ENCODE results near the gene CCM2L.

Gene CCM2L

GRCh38 chr20:32007787-32008616, 2.2 kb upstream of the CCM2L start:
- Mint-ChIP-seq H3K36me3 (ENCODE audit: low read depth) (no peaks in the 10 kb centered on the region), H3K27me3 (ENCODE audit: low read depth, poor library complexity) (peaks cover 7% of the 10 kb centered on the region), H3K4me1 (peaks cover 38% of the 10 kb centered on the region), H3K9me3 (no peaks in the 10 kb centered on the region), H3K4me3 (no peak overlapping the region), H3K27ac (no peak overlapping the region)
- no peak for DNase-seq
- no peak for TF ChIP-seq CTCF (IDR thresholded peaks at IDR 0.05)

GRCh38 chr20:32009564-32009963, 674 bp upstream of the CCM2L start:
- Mint-ChIP-seq H3K4me1 (peaks cover 33% of the 10 kb centered on the region), H3K27me3 (ENCODE audit: low read depth, poor library complexity) (peaks cover 7% of the 10 kb centered on the region), H3K27ac (no peak overlapping the region), H3K4me3 (no peak overlapping the region), H3K9me3 (no peaks in the 10 kb centered on the region), H3K36me3 (ENCODE audit: low read depth) (no peaks in the 10 kb centered on the region)
- no peak for TF ChIP-seq CTCF (IDR thresholded peaks at IDR 0.05)
- DNase-seq = no peak

- no peak for TF ChIP-seq CTCF (IDR thresholded peaks at IDR 0.05)
- Mint-ChIP-seq H3K27ac (no peak overlapping the region), H3K4me3 (no peak overlapping the region), H3K36me3 (ENCODE audit: low read depth) (no peaks in the 10 kb centered on the region), H3K9me3 (no peaks in the 10 kb centered on the region), H3K4me1 (peaks cover 39% of the 10 kb centered on the region), H3K27me3 (ENCODE audit: low read depth, poor library complexity) (peaks cover 13% of the 10 kb centered on the region)
- no peak for DNase-seq
These were observed 428 bp downstream of the CCM2L start for GRCh38 chr20:32010666-32011065.

GRCh38 chr20:32012159-32012688, 2.0 kb downstream of the CCM2L start:
- no peak for TF ChIP-seq CTCF (IDR thresholded peaks at IDR 0.05)
- DNase-seq = no peak
- Mint-ChIP-seq H3K4me1 (peaks cover 35% of the 10 kb centered on the region), H3K9me3 (no peaks in the 10 kb centered on the region), H3K4me3 (no peak overlapping the region), H3K27me3 (ENCODE audit: low read depth, poor library complexity) (peaks cover 26% of the 10 kb centered on the region), H3K27ac (no peak overlapping the region), H3K36me3 (ENCODE audit: low read depth) (no peaks in the 10 kb centered on the region)

- no peak for TF ChIP-seq CTCF (IDR thresholded peaks at IDR 0.05)
- Mint-ChIP-seq H3K27ac (no peak overlapping the region), H3K27me3 (ENCODE audit: low read depth, poor library complexity) (peaks cover 36% of the 10 kb centered on the region), H3K4me3 (no peak overlapping the region), H3K36me3 (ENCODE audit: low read depth) (no peaks in the 10 kb centered on the region), H3K9me3 (no peaks in the 10 kb centered on the region), H3K4me1 (peaks cover 32% of the 10 kb centered on the region)
- DNase-seq = no peak
These were observed 3.1 kb downstream of the CCM2L start for GRCh38 chr20:32013326-32013725.
